Dendritic cell treated with granulocyte-macrophage colony-stimulating factor and Interleukin-4, amounts not matched to agents 40 ng/mL and 50 ng/mL, for 4 days (primary cell): ENCODE results near the gene LRRC34.

Source experiments
- H3K27ac Mint-ChIP-seq: one replicate; pipeline ENCODE4 v1.8.0; 2022; ENCODE audit warnings: mild to moderate bottlenecking, mixed read lengths
- H3K27me3 Mint-ChIP-seq: one replicate; pipeline ENCODE4 v1.8.0; 2022; ENCODE audit warnings: mild to moderate bottlenecking, mixed read lengths
- H3K36me3 Mint-ChIP-seq: one replicate; pipeline ENCODE4 v1.8.0; 2022; ENCODE audit warnings: low read depth, mixed read lengths
- H3K4me1 Mint-ChIP-seq: one replicate; pipeline ENCODE4 v1.8.0; 2022; ENCODE audit warnings: low read depth, mixed read lengths
- H3K4me3 Mint-ChIP-seq: one replicate; pipeline ENCODE4 v1.8.0; 2022; ENCODE audit warnings: mild to moderate bottlenecking, moderate library complexity, mixed read lengths
- H3K9me3 Mint-ChIP-seq: one replicate; pipeline ENCODE4 v1.8.0; 2022; ENCODE audit warnings: mixed read lengths
- intact Hi-C: fragments of 100-400 bp; cut with micrococcal nuclease; formaldehyde crosslinking; loops from one replicate; pipeline ENCODE4 v1.15.0; 2022

LRRC34 gene, protein sequence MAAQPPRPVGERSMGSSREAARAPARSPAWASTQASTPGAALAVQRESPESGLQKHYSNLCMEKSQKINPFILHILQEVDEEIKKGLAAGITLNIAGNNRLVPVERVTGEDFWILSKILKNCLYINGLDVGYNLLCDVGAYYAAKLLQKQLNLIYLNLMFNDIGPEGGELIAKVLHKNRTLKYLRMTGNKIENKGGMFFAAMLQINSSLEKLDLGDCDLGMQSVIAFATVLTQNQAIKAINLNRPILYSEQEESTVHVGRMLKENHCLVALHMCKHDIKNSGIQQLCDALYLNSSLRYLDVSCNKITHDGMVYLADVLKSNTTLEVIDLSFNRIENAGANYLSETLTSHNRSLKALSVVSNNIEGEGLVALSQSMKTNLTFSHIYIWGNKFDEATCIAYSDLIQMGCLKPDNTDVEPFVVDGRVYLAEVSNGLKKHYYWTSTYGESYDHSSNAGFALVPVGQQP

DNA sequence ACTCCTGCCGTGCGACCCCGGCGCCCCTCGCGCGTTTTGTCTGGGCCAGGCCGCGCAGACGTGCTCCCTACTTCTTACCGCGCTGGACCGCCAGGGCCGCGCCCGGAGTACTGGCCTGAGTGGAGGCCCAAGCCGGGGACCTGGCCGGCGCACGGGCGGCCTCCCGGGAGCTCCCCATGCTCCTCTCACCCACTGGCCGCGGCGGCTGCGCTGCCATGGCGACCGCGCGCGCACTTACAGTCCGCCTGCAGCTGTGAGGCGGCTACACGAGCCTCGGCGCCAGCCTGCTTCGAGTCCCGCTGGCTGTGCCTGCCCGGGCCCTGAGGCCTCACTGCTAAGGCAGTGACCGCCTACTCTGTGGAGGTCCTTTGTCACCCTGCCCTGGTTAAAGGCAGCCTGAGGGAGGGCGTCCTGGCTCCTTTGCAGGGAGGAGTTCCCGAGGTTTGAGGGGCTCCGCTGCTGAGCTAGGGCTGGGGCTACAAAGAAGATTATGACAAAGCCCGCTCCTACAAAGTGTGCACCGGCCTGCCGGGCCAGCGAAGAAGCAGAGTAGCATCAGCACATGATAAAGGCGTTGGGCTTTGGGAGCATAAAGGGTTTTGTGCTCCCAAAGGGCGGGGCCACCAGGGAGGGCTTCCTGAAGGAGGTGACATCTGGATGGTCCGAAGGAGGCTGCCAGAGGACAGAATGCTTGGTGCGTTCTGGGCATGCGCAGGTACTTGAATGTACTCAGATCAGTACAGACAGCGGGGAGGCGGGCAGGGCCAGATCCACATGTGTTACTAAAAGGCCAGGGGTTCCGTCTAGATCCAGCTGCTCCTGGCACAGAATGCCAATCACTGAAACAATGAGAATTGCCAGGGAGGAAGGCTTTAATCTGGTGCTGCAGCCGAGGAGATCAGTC is at the start of gene LRRC34, which contains the start of gene LRRIQ4:
TSS of gene LRRC34 (minus strand) at position 573 of the 904 bp plus-strand sequence. CDS start at position 217, 356 bp downstream.
TSS of gene LRRIQ4 (plus strand) at position 539 of the 904 bp plus-strand sequence. CDS start 9,052 bp downstream, outside the sequence.
- Mint-ChIP-seq H3K4me1 (peaks cover 37% of the 10 kb centered on the region), H3K4me3 (peak within 1 kb of the TSS; percentile 80), H3K27ac (peak within 1 kb of the TSS; percentile 75), H3K27me3 (peaks cover 22% of the 10 kb centered on the region), H3K36me3 (peaks cover 5% of the 10 kb centered on the region), H3K9me3 (peaks cover 12% of the 10 kb centered on the region)
- intact Hi-C loops: loop anchor here (1.0 to 5.0 kb wide), 2 partner anchors 35 to 49 kb away; no protein-coding TSS in a partner anchor

DNA sequence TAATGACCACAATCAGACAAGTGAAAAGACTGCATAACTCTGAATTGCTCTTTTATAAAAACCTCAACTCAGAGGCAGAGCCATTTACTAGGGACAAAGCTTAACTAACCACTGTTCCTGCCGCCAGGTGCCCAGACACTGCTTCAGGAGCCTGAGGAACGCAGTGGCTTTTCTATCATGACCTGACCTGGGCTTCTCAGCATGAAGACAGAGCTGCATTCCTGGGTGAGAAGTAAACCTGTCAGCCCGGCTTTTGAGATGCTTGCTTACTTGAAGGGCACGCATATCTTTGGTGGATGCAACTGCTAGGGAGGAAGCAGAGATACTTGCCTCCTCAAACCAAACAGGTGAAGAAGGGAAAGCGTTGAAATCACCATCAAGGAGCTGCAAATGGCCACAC is 49.2 kb upstream of the LRRC34 start:
- Mint-ChIP-seq H3K4me3 (no peak overlapping the region), H3K4me1 (peaks cover 11% of the 10 kb centered on the region), H3K27me3 (peaks cover 9% of the 10 kb centered on the region), H3K27ac (no peak overlapping the region), H3K36me3 (no peaks in the 10 kb centered on the region), H3K9me3 (no peaks in the 10 kb centered on the region)
- intact Hi-C loops: loop anchor here (10.0 kb wide), 2 partner anchors 97 to 233 kb away; partner anchors contain the start of genes ACTRT3 and TERC

DNA sequence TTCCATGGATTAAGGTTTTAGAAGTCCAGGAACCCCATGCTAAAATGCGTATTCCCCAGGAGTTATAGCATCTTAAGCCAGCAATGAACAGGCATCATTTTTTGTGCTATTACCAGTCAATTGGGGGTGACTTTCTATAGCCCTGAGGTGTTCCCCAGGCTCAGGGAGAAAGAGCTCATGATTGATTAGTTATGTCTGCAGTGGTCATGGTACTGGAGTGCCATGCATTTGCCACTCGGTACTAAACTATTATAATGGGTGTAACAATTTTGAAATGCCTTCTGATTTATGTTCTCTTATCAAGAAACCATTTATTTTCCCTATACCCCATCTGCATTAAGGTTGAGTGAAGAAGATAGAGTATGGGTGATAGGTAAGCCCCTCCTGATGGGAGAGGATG is 45.1 kb upstream of the LRRC34 start:
- H3K27me3 Mint-ChIP-seq: peaks cover 13% of the 10 kb centered on the region
- intact Hi-C loops: no loop called here
- no peak overlapping the region for H3K4me3 Mint-ChIP-seq
- H3K27ac Mint-ChIP-seq: no peak overlapping the region
- no peaks in the 10 kb centered on the region for H3K9me3 Mint-ChIP-seq
- H3K4me1 Mint-ChIP-seq: no peaks in the 10 kb centered on the region
- no peaks in the 10 kb centered on the region for H3K36me3 Mint-ChIP-seq

DNA sequence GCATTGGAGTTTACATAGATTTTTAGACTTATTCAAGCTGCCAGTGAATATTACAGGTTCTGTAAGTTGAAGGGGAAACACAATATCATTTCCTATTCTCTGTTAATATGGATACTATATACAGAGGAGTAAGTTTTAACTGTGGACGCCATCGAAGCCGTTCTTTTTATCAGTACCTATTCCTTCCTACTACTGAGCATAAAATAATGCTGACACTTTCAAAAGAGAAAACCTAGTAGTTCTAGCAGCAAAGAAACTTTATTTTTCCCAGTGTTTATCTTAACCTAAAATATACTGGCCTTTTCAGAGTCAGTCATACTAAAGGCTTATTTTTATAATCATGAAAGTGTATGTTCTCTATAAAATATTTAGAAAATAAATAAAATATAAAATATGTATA is 42.8 kb upstream of the LRRC34 start:
- no peaks in the 10 kb centered on the region for H3K4me1 Mint-ChIP-seq
- no peak overlapping the region for H3K27ac Mint-ChIP-seq
- H3K4me3 Mint-ChIP-seq: no peak overlapping the region
- H3K27me3 Mint-ChIP-seq: peaks cover 6% of the 10 kb centered on the region
- no peaks in the 10 kb centered on the region for H3K9me3 Mint-ChIP-seq
- intact Hi-C loops: no loop called here
- no peaks in the 10 kb centered on the region for H3K36me3 Mint-ChIP-seq

DNA sequence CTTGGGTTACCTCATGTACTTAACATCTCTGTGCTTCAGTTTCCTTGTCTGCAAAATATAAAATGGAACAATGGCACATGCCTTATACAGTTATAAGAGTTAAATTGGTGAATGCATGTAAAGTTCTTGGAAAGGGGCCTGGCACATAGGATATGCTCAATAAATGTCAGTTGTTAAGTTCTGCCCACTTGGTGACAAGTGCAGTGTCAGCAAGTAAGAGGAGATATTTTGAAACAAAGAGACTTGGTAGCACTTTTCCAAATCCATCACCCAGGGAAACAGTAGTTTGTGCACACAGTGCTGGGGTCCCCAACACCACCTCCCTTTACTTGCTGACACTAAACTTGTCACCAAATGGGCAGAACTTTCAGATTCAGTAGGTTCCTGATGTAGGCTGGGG is 37.9 kb upstream of the LRRC34 start:
- Mint-ChIP-seq H3K4me3 (no peak overlapping the region), H3K36me3 (no peaks in the 10 kb centered on the region), H3K9me3 (no peaks in the 10 kb centered on the region), H3K4me1 (no peaks in the 10 kb centered on the region), H3K27ac (no peak overlapping the region), H3K27me3 (peaks cover 2% of the 10 kb centered on the region)
- intact Hi-C loops: no loop called here

DNA sequence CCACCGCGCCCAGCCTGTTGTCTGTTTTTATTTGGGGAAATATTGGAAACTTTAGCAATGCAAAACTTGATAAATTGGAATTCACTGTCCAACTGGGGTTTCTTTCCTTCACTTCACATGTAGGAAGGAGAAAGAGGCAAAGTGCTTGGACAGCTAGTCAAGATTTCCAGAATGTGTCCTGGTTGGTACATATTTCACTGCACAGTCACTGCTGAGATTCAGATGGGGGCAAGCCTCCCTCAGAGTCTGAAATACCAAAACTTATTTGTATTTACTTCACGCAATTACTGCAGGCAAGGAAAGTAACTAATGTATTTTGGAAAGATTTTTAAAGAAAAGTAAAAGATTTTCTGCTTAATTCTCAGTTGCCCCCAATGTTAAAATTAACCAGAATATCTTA is 36.0 kb upstream of the LRRC34 start:
- no peaks in the 10 kb centered on the region for H3K9me3 Mint-ChIP-seq
- H3K36me3 Mint-ChIP-seq: no peaks in the 10 kb centered on the region
- H3K27me3 Mint-ChIP-seq: peaks cover under 1% of the 10 kb centered on the region
- H3K27ac Mint-ChIP-seq: no peak overlapping the region
- intact Hi-C loops: no loop called here
- peaks cover 2% of the 10 kb centered on the region for H3K4me1 Mint-ChIP-seq
- H3K4me3 Mint-ChIP-seq: no peak overlapping the region

DNA sequence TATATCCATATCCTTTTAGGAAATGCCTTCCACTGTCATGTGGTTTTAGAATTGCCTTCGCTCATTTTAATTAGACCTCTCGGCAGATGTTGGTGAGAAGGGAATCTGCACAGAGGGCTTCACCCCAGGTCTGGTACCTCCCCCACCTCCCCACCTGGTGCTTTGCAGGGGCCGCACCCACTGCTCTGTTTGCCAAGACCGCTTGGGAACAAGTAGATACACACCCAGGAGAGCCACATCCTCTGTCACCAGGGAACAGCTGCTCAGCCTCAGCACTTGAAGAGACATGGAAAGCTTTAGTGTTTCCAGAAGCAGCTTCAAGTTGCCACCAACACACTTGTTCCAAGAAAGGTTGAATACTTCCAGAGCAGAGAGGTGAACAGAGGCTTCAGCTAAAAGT is 35.2 kb upstream of the LRRC34 start:
- no peaks in the 10 kb centered on the region for H3K36me3 Mint-ChIP-seq
- no peaks in the 10 kb centered on the region for H3K9me3 Mint-ChIP-seq
- intact Hi-C loops: no loop called here
- no peak overlapping the region for H3K27ac Mint-ChIP-seq
- peaks cover 11% of the 10 kb centered on the region for H3K4me1 Mint-ChIP-seq
- H3K4me3 Mint-ChIP-seq: no peak overlapping the region
- no peaks in the 10 kb centered on the region for H3K27me3 Mint-ChIP-seq

DNA sequence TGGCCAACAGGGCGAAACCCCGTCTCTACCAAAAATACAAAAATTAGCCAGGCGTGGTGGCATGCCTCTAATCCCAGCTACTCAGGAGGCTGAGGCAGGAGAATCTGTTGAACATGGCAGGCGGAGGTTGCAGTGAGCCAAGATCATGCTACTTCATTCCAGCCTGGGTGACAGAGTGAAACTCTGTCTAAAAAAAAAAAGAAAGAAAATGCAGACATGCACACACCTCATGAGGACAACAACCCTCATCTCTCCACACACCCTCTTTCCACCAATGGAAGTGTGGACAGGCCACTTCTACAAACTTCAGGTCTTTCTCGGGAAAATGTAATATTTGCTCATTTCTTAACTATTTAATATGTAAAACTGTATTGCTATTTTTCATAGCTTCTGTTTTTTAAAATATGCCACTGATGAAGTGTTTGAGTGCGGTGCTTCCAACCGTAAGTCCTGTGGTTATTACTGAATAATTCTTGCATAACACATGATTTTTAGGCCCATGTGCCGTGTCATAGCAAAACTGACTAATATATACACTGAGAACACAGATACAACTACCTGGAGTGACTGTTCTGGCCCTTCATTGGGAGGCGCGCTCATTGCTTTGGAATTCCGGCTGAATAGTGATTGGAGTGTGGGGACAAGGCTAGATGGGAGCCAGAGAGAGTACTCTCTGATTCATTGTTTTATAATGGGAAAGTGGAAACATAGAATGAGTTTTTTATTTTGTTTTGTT is 33.9 kb upstream of the LRRC34 start:
- Mint-ChIP-seq H3K36me3 (no peaks in the 10 kb centered on the region), H3K27ac (no peak overlapping the region), H3K27me3 (no peaks in the 10 kb centered on the region), H3K9me3 (no peaks in the 10 kb centered on the region), H3K4me3 (no peak overlapping the region), H3K4me1 (peaks cover 11% of the 10 kb centered on the region)
- intact Hi-C loops: no loop called here

DNA sequence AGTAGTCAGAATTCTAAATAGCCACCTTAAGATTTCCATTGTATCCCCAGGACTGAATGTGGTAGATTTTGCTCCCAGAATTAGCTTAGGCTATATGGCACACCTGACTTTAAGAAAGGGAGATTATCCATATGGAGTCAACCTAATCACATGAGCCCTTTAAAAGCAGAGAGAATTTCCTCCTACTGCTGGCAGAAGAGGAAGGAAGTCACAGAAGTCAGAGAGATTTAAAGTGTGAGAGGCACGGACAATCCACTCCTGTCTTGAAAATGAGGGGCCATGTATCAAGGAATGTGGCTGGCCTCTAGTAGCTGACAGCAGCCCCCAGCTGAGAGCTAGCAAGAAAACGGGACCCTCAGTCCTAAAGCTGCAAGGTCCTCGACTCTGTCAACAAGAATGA is 30.3 kb upstream of the LRRC34 start:
- Mint-ChIP-seq H3K4me3 (no peak overlapping the region), H3K4me1 (peaks cover 11% of the 10 kb centered on the region), H3K36me3 (no peaks in the 10 kb centered on the region), H3K27me3 (no peaks in the 10 kb centered on the region), H3K27ac (no peak overlapping the region), H3K9me3 (no peaks in the 10 kb centered on the region)
- intact Hi-C loops: no loop called here

DNA sequence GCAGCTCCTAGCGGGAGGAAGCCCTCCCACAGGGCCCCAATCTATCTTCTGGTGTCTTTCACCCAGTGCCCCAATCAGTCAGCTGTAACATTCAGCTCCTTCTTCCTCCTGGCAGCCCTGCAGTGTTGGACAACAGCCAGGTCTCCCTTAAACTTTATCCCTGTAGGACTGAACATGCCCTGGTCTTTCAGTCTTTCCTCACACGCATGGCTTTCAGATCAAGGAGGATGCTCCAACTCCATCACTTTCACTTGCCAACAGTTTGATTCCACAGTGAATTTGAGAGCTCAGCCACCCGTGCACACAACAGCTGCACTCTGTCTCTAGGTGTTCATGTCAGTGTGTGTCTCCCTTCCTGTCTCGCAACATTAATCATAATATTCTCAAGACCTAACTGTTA is 28.5 kb upstream of the LRRC34 start:
- Mint-ChIP-seq H3K27me3 (no peaks in the 10 kb centered on the region), H3K4me3 (no peak overlapping the region), H3K36me3 (no peaks in the 10 kb centered on the region), H3K9me3 (no peaks in the 10 kb centered on the region), H3K27ac (no peak overlapping the region), H3K4me1 (peaks cover 20% of the 10 kb centered on the region)
- intact Hi-C loops: no loop called here

DNA sequence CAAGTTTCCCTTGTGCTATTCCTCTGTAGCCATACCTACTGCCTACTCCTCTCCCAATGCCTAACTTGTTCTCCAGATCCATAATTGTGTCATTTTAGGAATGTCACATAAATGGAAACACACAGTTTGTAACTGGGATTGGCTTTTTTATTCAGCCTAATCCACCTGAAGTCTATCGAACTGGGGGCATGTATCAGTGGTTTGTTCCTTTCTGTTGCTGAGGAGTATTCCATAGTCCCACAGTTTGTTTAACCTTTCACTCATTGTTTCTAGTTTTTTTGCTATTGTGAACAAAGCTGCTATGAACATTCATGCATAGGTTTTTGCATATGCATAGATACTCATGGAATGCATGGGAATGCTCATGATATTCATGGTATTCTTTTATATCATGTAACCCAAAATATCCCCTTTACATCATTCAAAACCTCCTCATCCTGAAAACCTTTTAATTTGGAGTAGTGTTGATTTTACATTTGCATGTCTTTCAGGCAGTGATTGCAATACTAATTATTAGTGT is 25.9 kb upstream of the LRRC34 start:
- peaks cover 24% of the 10 kb centered on the region for H3K4me1 Mint-ChIP-seq
- H3K4me3 Mint-ChIP-seq: no peak overlapping the region
- H3K27me3 Mint-ChIP-seq: no peaks in the 10 kb centered on the region
- no peaks in the 10 kb centered on the region for H3K36me3 Mint-ChIP-seq
- intact Hi-C loops: no loop called here
- H3K27ac Mint-ChIP-seq: no peak overlapping the region
- H3K9me3 Mint-ChIP-seq: no peaks in the 10 kb centered on the region

DNA sequence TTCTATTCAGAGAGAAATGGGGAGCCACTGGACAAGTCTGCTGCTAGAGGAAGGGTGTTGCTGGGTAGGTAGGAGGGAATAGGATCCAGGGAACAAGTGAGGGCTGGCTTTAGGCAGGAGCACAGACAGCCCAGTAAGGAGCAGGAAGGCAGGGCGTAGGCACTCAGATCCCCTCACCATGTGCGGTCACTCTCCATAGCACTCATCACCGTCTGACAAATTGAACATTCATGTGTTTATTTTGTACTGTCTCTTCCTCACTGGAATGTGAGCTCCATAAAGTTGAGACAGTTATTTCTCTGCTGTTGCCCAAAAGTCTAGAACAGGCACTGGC is 24.2 kb upstream of the LRRC34 start:
- no peaks in the 10 kb centered on the region for H3K27me3 Mint-ChIP-seq
- no peaks in the 10 kb centered on the region for H3K9me3 Mint-ChIP-seq
- no peaks in the 10 kb centered on the region for H3K36me3 Mint-ChIP-seq
- H3K4me3 Mint-ChIP-seq: no peak overlapping the region
- peak overlapping the region; percentile 72 for H3K27ac Mint-ChIP-seq
- intact Hi-C loops: no loop called here
- H3K4me1 Mint-ChIP-seq: peaks cover 17% of the 10 kb centered on the region

DNA sequence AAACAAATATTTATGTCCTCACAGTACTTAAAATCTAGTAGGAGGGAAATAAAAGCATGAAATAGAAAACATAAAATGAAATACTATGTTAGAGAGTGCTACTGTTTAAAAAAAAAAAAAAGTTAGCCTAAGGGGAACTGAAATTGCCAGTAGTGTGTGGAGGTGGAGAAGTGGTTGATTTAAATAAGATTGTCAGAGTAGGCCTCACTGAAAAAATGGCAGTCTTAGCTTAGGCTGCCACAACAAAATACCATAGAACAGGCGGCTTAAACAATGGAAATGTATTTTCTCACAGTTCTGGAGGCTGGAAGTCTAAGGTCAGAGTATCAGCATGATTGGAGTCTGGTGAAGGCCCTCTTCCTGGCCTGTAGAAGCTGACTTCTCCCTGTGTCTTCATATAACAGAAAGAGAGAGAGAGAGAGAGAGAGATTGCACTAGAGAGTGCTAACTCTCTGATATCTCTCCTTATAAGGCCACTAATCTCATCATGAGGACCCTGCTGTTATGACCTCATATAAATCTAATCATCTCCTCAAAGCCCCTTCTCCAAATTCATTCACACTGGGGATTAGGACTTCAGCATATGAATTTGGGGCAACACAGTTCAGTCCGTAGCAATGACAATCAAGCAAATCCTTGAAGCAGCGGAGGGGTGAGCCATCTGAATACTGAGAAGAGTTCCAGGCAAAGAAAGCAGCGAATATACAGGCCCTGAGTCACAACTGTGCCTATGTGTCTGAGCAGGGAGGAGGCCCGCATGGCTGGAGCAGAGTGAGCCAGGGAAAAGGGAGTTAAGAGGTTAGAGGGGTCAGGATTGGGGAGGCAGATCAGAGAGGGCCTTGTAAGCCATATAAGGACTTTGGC is 23.6 kb upstream of the LRRC34 start:
- Mint-ChIP-seq H3K4me3 (no peak overlapping the region), H3K27me3 (no peaks in the 10 kb centered on the region), H3K36me3 (no peaks in the 10 kb centered on the region), H3K27ac (peak overlapping the region; percentile 72), H3K4me1 (peaks cover 17% of the 10 kb centered on the region), H3K9me3 (no peaks in the 10 kb centered on the region)
- intact Hi-C loops: no loop called here
